GM23338 (cell line): ENCODE results near the gene CBARP.

ENCODE experiments used
- CREB1 ChIP-seq: fragments of 250-450 bp; sonication (Bioruptor Pico); IDR thresholded peaks from 2 replicates; pipeline ENCODE4 v1.5.0; 2020; ENCODE audit warnings: low read depth, mild to moderate bottlenecking, moderate library complexity
- CTCF ChIP-seq, 2 experiments: fragments of 200-600 bp in 1 of 2; sonication (generic) in 1 of 2; conservative IDR thresholded peaks; 2 replicates each; pipeline versions ENCODE4 v1.5.1 to v1.6.1; 2016 to 2017; ENCODE audit warnings: antibody characterized with exemption in 2 of 2, low read depth in 2 of 2, mild to moderate bottlenecking in 2 of 2, moderate library complexity in 1 of 2
- EZH2 ChIP-seq: fragments of 200-600 bp; sonication (generic); IDR thresholded peaks from one replicate; pipeline ENCODE4 v1.8.0; 2017; ENCODE audit warnings: antibody characterized with exemption, mild to moderate bottlenecking, low read depth; ENCODE audit not compliant: unreplicated experiment
- EZH2phosphoT487 ChIP-seq: fragments of 200-600 bp; sonication (generic); IDR thresholded peaks from one replicate; pipeline ENCODE4 v1.8.1; 2018; ENCODE audit warnings: antibody characterized with exemption; ENCODE audit not compliant: unreplicated experiment
- JUNB ChIP-seq: IDR thresholded peaks from one replicate; pipeline ENCODE4 v1.6.1; 2016; ENCODE audit warnings: antibody characterized with exemption; ENCODE audit not compliant: unreplicated experiment
- POLR2AphosphoS5 ChIP-seq: IDR thresholded peaks from 2 replicates; pipeline ENCODE4 v1.6.1; 2016; ENCODE audit warnings: antibody characterized with exemption, low read depth
- REST ChIP-seq: IDR thresholded peaks from one replicate; pipeline ENCODE4 v1.6.1; 2018; ENCODE audit warnings: antibody characterized with exemption; ENCODE audit not compliant: unreplicated experiment
- STAT1 ChIP-seq: IDR thresholded peaks from one replicate; pipeline ENCODE4 v1.6.1; 2016; ENCODE audit warnings: antibody characterized with exemption; ENCODE audit not compliant: unreplicated experiment

- TF ChIP-seq CTCF (conservative IDR thresholded peaks at IDR 0.05; ENCODE audit: low read depth in 2 of 2) = no peak
- TF ChIP-seq EZH2 = no peak
- TF ChIP-seq CREB1 (CRISPR knock-in tag) = no peak
- no peak for TF ChIP-seq JUNB
- no peak for TF ChIP-seq REST
- no peak for TF ChIP-seq POLR2AphosphoS5
- no peak for TF ChIP-seq STAT1
- TF ChIP-seq EZH2phosphoT487 = no peak
Measured at GRCh38 chr19:1229924-1230782, 7.7 kb downstream of the CBARP start.
